NCI-H510A (cell line): ENCODE measurements around the gene ENOX1.

ENCODE experiments used
- DNase-seq: peaks from one replicate; lab custom pipeline; 2025; lab: John Stamatoyannopoulos, UW

Gene ENOX1

DNA sequence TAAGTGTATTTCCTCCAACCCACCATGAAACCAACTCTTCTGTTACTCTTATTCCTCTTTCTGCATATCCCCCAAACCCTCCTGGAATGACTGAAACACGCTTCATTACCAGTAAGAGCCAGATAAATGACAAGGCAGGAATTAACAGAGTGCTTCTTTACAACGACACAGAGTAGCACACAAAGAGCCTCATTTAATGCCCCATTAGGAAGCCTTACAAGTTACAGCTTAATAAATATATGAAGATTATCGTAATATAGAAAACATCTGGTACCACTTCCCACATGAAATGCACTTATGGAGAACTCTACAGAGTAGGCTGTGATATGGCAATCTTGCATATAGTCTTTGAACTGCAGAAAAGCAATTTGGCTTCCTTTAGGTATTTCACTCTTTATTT is 116.8 kb downstream of the ENOX1 start:
- no peak for DNase-seq

DNA sequence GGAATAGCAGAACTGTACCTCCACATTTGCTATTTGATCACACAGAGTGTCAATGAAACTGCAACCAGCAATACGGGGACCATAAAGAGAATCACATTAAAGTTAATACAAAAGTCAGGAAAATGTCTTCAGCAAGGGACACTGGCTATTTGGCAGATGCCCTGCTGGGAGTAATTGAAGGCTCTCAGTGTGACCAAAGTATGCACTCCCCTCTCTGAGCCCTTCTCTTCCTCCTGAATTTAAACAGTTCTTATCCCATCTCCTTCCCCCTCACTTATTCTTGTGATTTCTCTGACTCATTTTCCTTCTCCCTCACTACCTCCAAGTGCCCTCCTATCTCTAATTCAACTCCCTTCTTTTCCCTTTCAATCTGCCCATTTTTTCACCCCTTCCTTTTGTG is 117.7 kb downstream of the ENOX1 start:
- no peak for DNase-seq

DNA sequence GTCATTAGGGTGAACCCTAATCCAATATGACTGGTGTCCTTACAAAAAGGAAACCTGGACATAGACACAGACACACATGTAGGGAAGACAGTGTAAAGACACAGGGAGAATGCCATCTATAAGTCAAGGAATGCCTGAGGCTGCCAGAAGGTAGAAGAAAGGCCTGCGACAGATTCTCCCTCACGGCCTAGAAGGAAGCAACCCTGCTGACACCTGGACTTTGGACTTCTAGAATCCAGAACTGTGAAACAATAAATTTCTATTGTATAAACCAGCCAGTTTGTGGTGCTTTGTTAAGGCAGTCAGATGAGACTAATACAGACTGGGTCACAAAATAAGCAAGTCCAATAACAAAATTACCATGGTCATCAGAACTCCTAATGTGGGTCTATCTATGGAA is 120.4 kb downstream of the ENOX1 start:
- DNase-seq: no peak

DNA sequence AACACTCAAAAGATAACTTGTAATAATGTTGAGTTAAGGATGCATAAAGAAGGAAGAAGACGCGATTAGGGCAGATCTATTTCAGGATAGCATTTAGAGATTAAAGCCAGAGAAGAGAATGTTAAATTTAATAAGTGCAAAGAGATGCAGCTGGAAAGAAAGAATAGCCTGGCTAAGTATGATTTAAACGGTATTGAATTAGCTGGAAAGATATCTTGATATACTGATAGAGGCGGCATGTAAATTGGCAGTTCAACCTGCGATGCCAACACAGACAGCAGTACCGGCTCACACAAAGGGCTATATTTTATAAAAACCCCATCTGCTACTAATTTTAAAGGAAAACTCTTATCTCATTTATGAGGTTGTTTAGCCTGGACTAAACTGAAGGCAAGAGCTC is 121.4 kb downstream of the ENOX1 start:
- no peak for DNase-seq

DNA sequence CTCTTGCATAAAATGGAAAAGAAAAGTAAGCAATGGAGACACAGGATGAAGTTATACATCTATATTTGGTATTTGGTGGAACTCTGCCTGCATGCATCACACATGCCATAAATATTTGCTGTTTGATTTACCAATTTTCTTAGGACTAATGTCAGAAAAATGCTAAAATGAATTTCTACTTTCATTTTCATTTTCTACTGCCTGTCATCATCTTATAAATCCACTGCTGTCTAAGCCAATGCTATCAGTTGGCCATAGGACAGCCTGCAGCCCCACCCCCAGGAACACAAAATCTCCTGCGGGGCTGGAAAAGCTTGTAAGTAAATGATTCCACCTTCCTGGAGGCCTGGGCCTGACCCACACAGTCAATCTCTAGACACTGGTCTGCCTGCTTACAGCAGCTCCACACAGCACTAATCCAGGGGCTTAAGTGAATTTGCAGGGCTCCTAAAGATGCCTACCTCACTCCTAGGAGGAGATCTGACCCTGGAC is 122.0 kb downstream of the ENOX1 start:
- no peak for DNase-seq

DNA sequence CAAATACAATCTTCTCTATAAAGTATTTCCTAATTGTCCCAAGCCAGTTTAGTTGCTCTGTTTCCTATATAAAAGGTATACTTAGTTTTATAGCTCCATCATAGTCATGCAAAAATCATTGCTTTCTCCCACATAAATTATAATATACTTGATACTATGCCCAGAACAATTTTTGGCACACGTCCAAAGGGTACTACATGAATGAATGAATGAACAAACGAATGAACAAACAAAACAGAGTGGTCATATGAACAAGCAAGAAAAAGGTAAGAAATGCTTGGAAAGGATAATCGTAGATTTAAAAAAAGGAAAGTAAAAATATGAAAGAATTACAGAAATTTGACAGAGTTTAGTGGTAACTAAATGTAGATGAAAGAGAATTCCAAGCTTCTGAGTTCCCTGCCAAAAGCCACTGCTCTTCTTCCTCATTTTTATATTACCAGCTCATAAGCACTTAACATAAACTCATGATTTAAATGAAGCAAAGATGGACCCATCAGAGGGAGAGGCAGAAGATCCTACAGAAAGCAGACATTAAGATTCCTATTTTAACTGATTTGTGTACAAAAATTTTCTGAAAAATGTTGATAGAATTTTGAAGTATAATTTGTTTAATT is 123.2 kb downstream of the ENOX1 start:
- DNase-seq: no peak

DNA sequence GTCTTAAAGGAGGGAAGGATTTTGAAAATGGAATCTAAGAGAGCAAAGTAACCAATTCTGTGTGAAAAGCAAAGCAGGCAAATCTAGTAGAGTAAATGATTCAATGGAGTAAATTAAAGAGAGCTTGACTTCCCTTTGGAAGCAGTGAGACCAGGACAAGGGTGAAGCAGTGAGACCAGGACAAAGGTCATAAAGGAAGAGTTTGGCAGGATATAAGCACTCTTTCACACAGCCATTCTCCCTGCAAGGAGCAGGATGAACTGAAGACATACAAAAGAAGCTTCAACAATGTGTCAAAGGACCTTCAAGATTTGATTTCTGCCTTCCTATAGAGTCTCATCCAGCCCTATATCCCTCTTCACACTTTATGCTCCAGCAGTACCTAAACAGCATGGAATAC is 123.8 kb downstream of the ENOX1 start:
- no peak for DNase-seq

DNA sequence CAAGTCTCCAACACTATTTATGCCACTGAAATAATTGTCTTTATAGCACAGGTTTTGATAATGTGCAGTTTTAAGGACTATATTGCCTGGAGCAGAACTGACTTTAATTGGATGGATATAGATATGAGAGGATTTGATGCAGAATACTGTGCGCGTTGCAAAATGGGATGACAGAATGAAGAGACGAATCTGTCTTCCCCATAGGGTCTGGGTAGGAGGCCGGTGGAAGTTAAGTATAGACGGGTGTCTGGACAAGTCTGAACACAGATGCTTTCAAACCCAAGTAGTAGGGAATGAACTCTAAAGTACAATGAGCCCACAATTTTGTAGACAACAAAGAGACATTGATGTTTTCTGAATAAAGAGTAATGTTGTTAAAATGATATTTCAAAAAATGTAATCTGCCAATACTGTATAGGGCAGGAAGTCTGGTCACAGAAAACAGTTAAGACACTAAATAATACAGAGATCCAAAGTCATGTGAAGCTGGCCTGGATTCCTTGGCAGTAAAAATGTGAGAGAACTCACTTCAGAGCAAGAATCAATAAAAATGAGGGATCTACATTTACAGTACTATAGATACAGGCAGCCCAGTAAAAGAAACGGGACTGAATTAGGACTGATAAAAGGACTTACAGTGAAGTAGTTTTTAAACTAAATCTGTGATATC is 125.5 kb downstream of the ENOX1 start:
- DNase-seq: no peak

DNA sequence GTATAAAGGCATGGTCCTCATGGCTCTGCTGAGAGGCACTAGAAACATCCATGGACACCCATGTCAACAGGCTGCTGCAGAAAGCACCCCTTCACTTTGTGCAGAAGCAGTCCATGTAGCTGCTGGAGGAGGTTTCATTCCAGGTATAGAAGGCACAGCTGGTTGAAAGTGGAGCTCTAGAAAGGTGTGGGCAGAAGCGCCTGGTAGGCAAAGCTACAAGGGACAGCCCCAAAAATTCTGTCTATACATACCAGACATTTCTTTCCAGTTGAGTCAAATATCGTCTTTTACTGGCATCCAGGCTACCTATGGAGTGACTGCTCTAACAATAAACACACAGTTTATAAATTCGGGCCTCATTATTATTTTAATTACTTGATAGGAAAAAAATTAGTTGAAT is 129.3 kb downstream of the ENOX1 start:
- no peak for DNase-seq

DNA sequence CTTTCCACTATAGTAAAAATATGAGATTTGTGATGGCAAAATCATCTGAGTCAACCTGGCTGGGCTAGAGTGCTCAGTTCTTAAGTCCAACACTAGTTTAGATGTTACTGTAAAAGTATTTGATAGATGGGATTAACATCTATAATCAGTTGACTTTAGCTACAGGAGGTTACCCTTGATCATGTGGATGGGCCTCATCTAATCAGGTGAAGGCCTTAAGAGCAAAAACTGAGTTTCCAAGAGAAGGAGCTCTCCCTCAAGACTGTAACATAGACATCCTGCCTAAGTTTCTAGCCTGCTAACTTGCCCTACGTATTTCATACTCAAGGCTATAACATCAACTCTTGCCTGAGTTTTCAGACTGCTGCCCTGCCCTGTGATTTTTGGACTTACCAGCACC is 132.8 kb downstream of the ENOX1 start:
- no peak for DNase-seq

DNA sequence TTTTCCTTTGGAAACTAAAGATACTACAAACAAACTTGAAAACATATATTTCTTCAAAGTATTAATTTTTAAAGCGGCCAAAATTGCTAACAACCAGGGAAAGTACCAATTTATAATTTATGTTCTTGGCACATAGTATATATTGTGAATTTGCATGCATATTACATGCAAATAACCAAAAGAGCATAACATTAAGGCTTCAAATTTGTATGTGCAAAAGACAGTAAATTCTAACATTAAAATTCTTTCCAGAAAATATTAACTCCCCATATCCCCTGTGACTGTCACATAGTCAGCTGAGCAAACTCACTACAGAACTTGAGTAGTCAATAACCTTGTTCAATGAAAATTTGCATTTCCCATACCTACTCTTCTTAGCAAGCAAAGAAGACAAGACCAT is 133.4 kb downstream of the ENOX1 start:
- DNase-seq: no peak

DNA sequence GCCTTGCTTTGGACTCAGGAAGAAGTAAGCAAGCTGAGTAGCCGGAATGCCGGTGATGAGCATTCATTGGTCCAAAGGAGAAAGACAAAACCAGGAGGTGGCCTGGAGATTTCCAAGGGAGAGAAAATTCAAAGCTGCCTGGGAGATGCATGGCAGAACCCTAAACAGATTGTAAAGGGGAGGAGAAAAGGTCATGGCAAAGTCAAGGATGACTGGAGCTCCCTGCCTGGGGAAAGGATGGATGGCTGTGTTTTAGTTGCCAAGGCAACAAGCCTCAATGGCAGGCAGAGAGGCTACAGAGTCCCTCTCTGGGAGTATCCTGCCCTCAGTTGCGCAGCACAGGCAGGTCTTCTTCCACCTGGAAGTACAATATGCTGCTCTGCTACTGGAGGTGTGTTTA is 134.0 kb downstream of the ENOX1 start:
- DNase-seq: no peak

DNA sequence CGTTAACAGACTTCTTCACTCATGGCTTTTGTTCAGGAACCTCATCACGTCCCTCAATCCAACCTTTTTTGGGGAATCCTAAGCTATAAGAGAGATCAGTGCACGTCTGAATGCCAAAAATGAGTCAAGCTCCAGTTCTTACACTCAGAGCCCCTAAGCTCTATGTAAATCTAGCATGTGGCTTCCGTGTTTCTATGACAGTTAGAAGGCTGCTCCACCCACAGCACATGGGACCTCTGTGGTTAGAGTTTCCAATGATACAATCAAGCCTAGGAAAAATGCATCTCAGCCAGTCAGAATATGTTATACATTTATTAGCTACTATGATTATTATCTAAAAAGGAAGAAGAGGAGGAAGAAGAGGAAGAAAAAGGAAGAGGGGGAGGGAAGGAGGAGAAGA is 135.9 kb downstream of the ENOX1 start:
- DNase-seq: no peak

DNA sequence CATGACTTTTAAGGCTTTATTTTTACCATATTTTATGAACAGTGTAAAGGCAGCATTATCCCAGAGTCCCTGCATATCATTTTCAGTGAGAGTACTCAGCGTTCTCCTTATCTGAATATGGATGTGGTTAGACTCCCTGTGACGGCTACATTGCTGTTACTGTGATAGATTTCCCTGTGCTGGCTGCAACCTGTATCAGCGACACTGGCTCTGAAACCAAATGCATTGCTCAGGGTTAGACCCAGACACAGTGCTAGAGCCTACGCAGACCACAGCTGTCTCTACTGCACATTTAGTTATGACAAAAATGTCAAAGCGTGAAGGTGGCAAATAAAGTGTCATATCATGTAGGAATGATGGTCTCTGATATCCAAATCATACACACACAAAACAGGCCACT is 138.0 kb downstream of the ENOX1 start:
- no peak for DNase-seq

DNA sequence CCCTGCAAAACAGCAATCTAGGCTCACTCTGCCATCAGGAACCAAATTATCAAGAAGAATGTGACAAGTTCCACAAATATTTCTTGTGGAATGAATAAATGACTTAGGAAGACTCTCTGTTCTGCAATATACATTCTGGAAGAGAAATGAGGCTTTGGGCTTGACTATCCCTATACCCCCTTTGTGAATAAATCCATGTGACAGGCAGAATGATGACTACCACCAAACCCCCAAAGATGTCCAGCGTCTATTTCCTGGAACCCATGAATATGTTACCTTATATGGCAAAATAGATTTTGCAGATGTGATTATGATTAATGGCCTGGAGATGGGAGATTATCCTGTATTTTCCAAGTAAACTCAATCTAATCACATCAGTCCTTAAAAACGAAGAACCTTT is 139.3 kb downstream of the ENOX1 start:
- DNase-seq: no peak

DNA sequence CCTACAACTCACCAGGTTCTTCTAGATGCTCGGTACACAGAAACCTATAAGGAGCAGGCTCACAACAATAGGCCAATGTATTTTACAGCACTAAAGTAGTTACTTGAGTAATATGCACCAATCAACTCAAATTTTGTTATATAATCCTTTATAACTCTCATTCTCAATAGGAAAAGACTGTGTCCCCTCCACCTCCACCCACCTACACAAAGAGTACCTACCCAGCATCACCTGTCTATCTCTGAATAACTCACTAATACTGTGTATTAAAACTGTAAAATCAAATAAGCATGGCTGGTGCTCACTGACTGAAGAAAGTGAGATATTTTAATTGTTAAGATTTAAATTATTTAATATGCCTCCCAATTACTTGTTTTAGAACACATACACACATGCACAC is 146.3 kb downstream of the ENOX1 start:
- DNase-seq: no peak

DNA sequence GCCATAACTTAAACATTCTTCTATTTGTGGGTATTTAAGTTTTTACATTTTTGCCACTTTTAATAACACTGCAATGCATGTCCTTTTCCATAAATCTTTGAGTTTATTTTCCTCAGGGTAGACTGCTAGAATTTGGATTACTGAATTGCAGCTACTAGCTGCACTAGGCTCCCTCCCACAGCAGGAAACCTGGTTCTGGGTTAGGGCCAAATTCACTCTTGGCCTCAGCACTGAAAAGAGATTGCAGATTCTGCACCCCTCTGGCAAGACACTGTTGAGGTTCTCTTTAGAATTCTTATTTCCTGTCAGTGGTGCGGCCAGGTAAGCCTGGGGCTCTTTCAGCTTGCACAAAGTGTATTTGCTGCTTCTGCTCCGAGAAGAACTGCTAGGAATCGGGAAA is 155.7 kb downstream of the ENOX1 start:
- no peak for DNase-seq

DNA sequence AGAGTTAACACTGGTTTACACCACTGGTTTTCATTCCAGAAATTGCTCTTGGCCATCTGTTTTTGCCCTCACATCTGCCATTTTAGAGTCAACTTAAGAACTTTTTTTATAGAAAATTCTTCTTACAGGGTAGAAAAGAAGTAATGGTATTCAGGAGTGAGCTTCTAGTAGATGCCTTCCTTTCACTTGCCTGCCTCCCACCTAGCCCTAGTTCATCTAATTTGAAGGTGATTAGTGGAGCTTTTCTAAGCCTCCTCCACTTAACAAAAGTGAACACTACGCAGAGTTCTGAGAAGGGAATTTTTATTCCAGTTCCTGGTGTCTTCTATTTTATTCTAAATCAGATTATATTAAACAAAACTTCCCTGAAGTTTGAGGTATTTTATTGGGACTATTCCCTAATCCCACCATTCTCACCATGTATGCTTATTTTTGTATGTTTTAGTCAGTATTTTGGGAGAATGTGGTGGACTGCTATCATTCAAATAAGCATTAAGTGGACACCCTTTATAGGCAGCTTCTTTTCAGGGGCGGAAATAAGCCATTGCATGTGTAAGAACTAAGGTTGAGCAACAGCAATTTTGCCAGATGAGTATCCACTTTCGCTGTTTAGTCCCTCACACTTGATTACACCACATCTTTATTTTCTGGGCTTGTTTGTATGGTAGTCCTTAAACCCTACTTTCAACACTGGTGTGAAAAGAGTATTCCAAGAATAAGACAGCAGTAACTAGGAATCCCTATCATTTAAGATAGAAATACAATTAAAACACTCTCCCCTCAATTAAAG is 156.9 kb downstream of the ENOX1 start:
- DNase-seq: no peak

DNA sequence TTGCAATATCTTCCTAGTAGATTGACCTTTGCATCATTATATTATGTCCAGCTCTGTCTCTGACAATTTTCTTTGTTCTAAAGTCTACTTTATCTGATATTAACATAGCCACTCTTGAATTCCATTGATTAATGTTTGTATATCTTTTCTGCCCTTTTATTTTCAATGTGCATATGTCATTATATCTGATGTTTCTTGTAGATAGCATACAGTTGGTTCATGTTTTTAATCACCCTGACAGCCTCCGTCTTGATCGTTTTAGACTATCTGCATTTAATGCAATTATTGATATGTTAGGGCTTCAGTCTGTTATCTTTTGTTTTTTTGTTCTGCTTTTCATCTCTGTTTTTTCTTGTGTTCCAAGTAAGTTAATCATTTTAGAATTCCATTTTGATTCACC is 159.8 kb downstream of the ENOX1 start:
- DNase-seq: no peak

DNA sequence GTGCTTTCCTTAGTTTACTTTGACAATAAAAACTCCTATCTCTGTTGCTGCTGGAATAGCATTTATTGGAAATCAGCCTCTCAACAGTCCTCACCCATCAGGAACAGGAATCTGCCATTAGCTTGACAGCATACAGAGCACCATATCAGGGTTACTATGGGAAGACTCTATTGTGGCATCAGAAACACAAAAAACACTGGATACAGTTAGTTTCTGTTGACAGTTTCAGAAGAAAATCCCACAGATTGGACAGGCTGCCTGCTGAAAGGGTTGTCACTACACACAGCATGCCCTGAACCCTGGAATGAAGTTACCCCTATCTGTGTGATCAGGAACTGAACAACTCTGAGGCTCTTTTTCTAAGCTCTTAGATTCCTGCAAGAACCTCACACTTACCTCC is 172.7 kb downstream of the ENOX1 start:
- DNase-seq: no peak

DNA sequence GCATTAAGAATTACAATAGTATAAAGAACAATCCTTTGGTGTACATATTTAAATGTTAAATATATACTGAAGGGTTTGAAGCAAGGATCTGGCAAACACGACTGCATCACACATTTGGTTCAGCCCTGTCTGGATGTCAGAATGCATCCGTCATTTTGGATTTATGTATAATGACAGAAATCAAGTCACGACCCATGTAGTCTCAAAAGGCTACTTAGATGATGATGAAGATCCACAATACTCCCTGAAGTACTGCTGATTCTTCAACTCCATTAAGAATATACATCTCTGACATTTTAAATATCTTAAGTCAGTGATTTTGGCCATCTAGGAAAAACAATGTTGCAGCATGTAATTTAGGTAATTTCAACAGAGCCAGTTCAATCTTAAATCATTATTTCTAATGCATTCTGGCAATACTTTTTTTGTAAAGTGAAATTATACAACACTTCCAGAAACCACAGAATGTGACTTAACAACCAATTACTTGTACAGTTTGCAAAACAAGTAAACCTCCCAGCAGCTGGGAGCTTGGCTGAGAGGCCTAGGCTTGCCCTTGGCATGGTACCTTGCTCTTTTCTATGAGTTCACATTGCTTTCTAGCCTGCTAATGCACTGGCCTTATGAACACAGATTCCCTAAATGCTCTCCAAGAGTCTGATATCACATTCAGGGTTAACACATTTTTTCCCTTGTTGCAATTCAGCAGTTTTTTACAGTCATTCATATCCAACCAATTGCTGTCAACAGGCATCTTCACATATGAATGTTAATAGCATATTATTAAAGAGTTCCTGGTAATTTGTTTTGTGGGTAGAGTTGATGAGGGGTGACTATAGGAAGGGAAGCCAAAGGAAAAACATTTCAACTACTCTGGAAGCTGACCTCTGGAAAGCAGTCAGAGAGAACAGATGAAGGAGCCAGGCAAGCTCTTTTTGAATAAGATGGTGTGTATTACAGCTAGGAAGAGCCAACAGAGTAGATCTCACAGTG is 175.2 kb downstream of the ENOX1 start:
- no peak for DNase-seq
